HEK293 (cell line): ENCODE data around the gene SH3PXD2B.
A peak's percentile ranks its signal among the peaks of the same experiment; 100 is the strongest.
"Not testable (repeated sequence)": the region's sequence is repeated elsewhere in the genome, so short reads cannot be mapped to it uniquely, and the experiment has no call there.

Experiments used
- CTCF ChIA-PET: fragments of 350-600 bp; formaldehyde crosslinking; extraction: SDS; loops from one replicate; lab custom pipeline; 2021; ENCODE audit warnings: antibody characterized with exemption; lab: Yijun Ruan, JAX
- POLR2A ChIA-PET: fragments of 300-600 bp; formaldehyde crosslinking; extraction: SDS; loops from one replicate; lab custom pipeline; 2020; ENCODE audit warnings: antibody characterized with exemption, inconsistent platforms; lab: Yijun Ruan, JAX
- H3K27ac ChIP-seq: fragments of 200-500 bp; sonication (Bioruptor generic); 2 replicates; pipeline ENCODE4 v1.5.1; 2014; ENCODE audit warnings: low read depth, low read length, control low read depth, inconsistent platforms; ENCODE audit errors: extremely low read depth
- H3K36me3 ChIP-seq, 2 experiments: fragments of 200-500 bp in 1 of 2; sonication (Bioruptor generic) in 1 of 2; 1 replicate in 1 of 2; 2 replicates in 1 of 2; pipeline ENCODE4 v1.5.1; 2014 to 2017; ENCODE audit warnings: inconsistent platforms in 2 of 2, low read length in 2 of 2; ENCODE audit not compliant: control insufficient read depth in 2 of 2, insufficient read depth in 1 of 2
- H3K4me1 ChIP-seq: fragments of 200-500 bp; sonication (Bioruptor generic); 2 replicates; pipeline ENCODE4 v1.5.1; 2014; ENCODE audit warnings: mild to moderate bottlenecking, low read length, inconsistent platforms; ENCODE audit not compliant: control insufficient read depth, insufficient read depth
- H3K4me3 ChIP-seq: 2 replicates; pipeline ENCODE4 v1.5.1; 2011; ENCODE audit warnings: low read depth, mild to moderate bottlenecking, control low read depth, low read length, moderate library complexity
- H3K9me3 ChIP-seq: fragments of 200-500 bp; sonication (Bioruptor generic); 2 replicates; pipeline ENCODE4 v1.5.1; 2014; ENCODE audit warnings: low read depth, low read length, inconsistent platforms; ENCODE audit not compliant: control insufficient read depth, insufficient read depth
- EGR2 ChIP-seq: fragments of 450-650 bp; formaldehyde crosslinking; IDR thresholded peaks from 2 replicates; pipeline ENCODE4 v1.5.1; 2016; ENCODE audit warnings: low read depth, missing biosample characterization, missing genetic modification characterization
- PBX3 ChIP-seq: sonication (generic); formaldehyde crosslinking; IDR thresholded peaks from 2 replicates; pipeline ENCODE4 v1.8.1; 2022; ENCODE audit warnings: mild to moderate bottlenecking, moderate library complexity, missing genetic modification reagents
- PRDM4 ChIP-seq: fragments of 450-650 bp; formaldehyde crosslinking; IDR thresholded peaks from 2 replicates; pipeline ENCODE4 v1.5.1; 2017; ENCODE audit warnings: missing biosample characterization, missing genetic modification characterization
- SP3 ChIP-seq: fragments of 450-650 bp; formaldehyde crosslinking; IDR thresholded peaks from 2 replicates; pipeline ENCODE4 v1.5.1; 2016; ENCODE audit warnings: missing biosample characterization, missing genetic modification characterization
- YY2 ChIP-seq: fragments of 450-650 bp; formaldehyde crosslinking; IDR thresholded peaks from 2 replicates; pipeline ENCODE4 v1.5.1; 2016; ENCODE audit warnings: missing biosample characterization, missing genetic modification characterization
- ZFHX2 ChIP-seq: fragments of 450-650 bp; formaldehyde crosslinking; conservative IDR thresholded peaks from 2 replicates; pipeline ENCODE4 v1.5.1; 2016; ENCODE audit warnings: missing biosample characterization, missing genetic modification characterization
- ZNF274 ChIP-seq, 2 experiments: fragments of 200-500 bp in 1 of 2; fragments of 450-650 bp in 1 of 2; sonication (Bioruptor generic) in 1 of 2; formaldehyde crosslinking in 1 of 2; IDR thresholded peaks; 2 replicates each; pipeline versions ENCODE4 v1.5.1 to v1.6.1; 2014 to 2016; ENCODE audit warnings: borderline replicate concordance in 1 of 2, inconsistent platforms in 1 of 2, low read length in 1 of 2, missing biosample characterization in 1 of 2, missing genetic modification characterization in 1 of 2
- ZNF335 ChIP-seq: fragments of 450-650 bp; formaldehyde crosslinking; conservative IDR thresholded peaks from 2 replicates; pipeline ENCODE4 v1.5.1; 2016; ENCODE audit warnings: missing biosample characterization, missing genetic modification characterization
- ZNF341 ChIP-seq: fragments of 450-650 bp; formaldehyde crosslinking; IDR thresholded peaks from 2 replicates; pipeline ENCODE4; 2016; ENCODE audit warnings: low read depth, missing biosample characterization, missing genetic modification characterization
- ZNF473 ChIP-seq: fragments of 450-650 bp; formaldehyde crosslinking; IDR thresholded peaks from 2 replicates; pipeline ENCODE4 v1.5.1; 2017; ENCODE audit warnings: missing biosample characterization, missing genetic modification characterization
- ZNF560 ChIP-seq: fragments of 450-650 bp; formaldehyde crosslinking; IDR thresholded peaks from 2 replicates; pipeline ENCODE4 v1.5.1; 2017; ENCODE audit warnings: missing biosample characterization, missing genetic modification characterization, borderline replicate concordance
- ZNF596 ChIP-seq: fragments of 450-650 bp; IDR thresholded peaks from 2 replicates; pipeline ENCODE4 v1.5.0; 2018; ENCODE audit warnings: missing biosample characterization, mild to moderate bottlenecking, missing genetic modification characterization, moderate library complexity
- ZNF600 ChIP-seq: fragments of 450-650 bp; formaldehyde crosslinking; IDR thresholded peaks from 2 replicates; pipeline ENCODE4 v1.5.1; 2016; ENCODE audit warnings: missing biosample characterization, missing genetic modification characterization
- ZNF629 ChIP-seq: fragments of 450-650 bp; formaldehyde crosslinking; IDR thresholded peaks from 2 replicates; pipeline ENCODE4 v1.5.1; 2017; ENCODE audit warnings: missing biosample characterization, missing genetic modification characterization
- ZNF701 ChIP-seq: fragments of 450-650 bp; formaldehyde crosslinking; IDR thresholded peaks from 2 replicates; pipeline ENCODE4 v1.5.1; 2016; ENCODE audit warnings: missing biosample characterization, missing genetic modification characterization
- TF ChIP-seq, protein P1 (sequence below): fragments of 450-650 bp; formaldehyde crosslinking; IDR thresholded peaks from 2 replicates; pipeline ENCODE4 v1.5.1; 2017; ENCODE audit warnings: missing biosample characterization, missing genetic modification characterization
- TF ChIP-seq, protein P2 (sequence below): fragments of 450-650 bp; formaldehyde crosslinking; IDR thresholded peaks from 2 replicates; pipeline ENCODE4 v1.5.1; 2016; ENCODE audit warnings: missing biosample characterization, missing genetic modification characterization
- TF ChIP-seq, protein P3 (sequence below): fragments of 450-650 bp; formaldehyde crosslinking; IDR thresholded peaks from 2 replicates; pipeline ENCODE4 v1.5.1; 2016; ENCODE audit warnings: missing biosample characterization, missing genetic modification characterization
- TF ChIP-seq, protein P4 (sequence below): fragments of 450-650 bp; formaldehyde crosslinking; IDR thresholded peaks from 2 replicates; pipeline ENCODE4 v1.5.1; 2016; ENCODE audit warnings: missing biosample characterization, missing genetic modification characterization, borderline replicate concordance

The SH3PXD2B gene

DNA sequence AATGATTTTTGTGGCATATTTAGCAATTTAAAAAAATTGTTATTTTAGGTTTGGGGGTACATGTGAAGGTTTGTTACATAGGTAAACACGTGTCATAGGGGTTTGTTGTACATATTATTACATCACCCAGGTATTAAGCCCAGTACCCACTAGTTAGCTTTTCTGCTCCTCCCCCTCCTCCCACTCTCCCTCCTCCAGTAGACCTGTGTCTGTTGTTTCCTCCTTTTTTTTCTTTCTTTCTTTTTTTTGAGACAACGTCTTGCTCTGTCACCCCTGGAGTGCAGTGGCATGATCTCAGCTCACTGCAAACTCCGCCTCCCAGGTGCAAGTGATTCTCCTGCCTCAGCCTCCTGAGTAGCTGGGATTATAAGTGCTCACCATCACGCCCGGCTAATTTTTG lies 162.5 kb downstream of the SH3PXD2B start:
- CTCF ChIA-PET = interaction anchor here (0.6 to 3.7 kb wide), 9 partner anchors 8 to 935 kb away, joined by 3 to 19 read pairs (median 3); partner anchors contain the start of genes STK10 and UBTD2
- H3K4me1 ChIP-seq, POLR2A ChIA-PET, H3K9me3 ChIP-seq, H3K36me3 ChIP-seq, H3K27ac ChIP-seq, H3K4me3 ChIP-seq: not testable (repeated sequence)
- TF ChIP-seq, protein P1, sequence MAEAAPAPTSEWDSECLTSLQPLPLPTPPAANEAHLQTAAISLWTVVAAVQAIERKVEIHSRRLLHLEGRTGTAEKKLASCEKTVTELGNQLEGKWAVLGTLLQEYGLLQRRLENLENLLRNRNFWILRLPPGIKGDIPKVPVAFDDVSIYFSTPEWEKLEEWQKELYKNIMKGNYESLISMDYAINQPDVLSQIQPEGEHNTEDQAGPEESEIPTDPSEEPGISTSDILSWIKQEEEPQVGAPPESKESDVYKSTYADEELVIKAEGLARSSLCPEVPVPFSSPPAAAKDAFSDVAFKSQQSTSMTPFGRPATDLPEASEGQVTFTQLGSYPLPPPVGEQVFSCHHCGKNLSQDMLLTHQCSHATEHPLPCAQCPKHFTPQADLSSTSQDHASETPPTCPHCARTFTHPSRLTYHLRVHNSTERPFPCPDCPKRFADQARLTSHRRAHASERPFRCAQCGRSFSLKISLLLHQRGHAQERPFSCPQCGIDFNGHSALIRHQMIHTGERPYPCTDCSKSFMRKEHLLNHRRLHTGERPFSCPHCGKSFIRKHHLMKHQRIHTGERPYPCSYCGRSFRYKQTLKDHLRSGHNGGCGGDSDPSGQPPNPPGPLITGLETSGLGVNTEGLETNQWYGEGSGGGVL = peak; percentile 28; the same call in 1 of the 2 replicates
- TF ChIP-seq, protein P2, sequence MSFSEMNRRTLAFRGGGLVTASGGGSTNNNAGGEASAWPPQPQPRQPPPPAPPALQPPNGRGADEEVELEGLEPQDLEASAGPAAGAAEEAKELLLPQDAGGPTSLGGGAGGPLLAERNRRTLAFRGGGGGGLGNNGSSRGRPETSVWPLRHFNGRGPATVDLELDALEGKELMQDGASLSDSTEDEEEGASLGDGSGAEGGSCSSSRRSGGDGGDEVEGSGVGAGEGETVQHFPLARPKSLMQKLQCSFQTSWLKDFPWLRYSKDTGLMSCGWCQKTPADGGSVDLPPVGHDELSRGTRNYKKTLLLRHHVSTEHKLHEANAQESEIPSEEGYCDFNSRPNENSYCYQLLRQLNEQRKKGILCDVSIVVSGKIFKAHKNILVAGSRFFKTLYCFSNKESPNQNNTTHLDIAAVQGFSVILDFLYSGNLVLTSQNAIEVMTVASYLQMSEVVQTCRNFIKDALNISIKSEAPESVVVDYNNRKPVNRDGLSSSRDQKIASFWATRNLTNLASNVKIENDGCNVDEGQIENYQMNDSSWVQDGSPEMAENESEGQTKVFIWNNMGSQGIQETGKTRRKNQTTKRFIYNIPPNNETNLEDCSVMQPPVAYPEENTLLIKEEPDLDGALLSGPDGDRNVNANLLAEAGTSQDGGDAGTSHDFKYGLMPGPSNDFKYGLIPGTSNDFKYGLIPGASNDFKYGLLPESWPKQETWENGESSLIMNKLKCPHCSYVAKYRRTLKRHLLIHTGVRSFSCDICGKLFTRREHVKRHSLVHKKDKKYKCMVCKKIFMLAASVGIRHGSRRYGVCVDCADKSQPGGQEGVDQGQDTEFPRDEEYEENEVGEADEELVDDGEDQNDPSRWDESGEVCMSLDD (tag by site-specific recombination) = 0 out of 2 replicates have a peak, but pooled peaks have one; percentile 37
- TF ChIP-seq, protein P3, sequence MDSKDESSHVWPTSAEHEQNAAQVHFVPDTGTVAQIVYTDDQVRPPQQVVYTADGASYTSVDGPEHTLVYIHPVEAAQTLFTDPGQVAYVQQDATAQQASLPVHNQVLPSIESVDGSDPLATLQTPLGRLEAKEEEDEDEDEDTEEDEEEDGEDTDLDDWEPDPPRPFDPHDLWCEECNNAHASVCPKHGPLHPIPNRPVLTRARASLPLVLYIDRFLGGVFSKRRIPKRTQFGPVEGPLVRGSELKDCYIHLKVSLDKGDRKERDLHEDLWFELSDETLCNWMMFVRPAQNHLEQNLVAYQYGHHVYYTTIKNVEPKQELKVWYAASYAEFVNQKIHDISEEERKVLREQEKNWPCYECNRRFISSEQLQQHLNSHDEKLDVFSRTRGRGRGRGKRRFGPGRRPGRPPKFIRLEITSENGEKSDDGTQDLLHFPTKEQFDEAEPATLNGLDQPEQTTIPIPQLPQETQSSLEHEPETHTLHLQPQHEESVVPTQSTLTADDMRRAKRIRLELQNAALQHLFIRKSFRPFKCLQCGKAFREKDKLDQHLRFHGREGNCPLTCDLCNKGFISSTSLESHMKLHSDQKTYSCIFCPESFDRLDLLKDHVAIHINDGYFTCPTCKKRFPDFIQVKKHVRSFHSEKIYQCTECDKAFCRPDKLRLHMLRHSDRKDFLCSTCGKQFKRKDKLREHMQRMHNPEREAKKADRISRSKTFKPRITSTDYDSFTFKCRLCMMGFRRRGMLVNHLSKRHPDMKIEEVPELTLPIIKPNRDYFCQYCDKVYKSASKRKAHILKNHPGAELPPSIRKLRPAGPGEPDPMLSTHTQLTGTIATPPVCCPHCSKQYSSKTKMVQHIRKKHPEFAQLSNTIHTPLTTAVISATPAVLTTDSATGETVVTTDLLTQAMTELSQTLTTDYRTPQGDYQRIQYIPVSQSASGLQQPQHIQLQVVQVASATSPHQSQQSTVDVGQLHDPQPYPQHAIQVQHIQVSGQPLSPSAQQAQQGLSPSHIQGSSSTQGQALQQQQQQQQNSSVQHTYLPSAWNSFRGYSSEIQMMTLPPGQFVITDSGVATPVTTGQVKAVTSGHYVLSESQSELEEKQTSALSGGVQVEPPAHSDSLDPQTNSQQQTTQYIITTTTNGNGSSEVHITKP (tag by site-specific recombination) = 0 out of 2 replicates have a peak, but pooled peaks have one; percentile 47
- peak; percentile 80 for TF ChIP-seq EGR2 (tag by site-specific recombination)
- peak; percentile 71 for TF ChIP-seq ZFHX2 (tag by site-specific recombination)

- no peak overlapping the region for H3K27ac ChIP-seq
- no peak for TF ChIP-seq ZNF473 (tag by site-specific recombination)
- no peak for TF ChIP-seq ZNF341
- TF ChIP-seq ZNF629 (tag by site-specific recombination) = no peak
- TF ChIP-seq ZNF560 (tag by site-specific recombination) = no peak
- TF ChIP-seq, protein P4, sequence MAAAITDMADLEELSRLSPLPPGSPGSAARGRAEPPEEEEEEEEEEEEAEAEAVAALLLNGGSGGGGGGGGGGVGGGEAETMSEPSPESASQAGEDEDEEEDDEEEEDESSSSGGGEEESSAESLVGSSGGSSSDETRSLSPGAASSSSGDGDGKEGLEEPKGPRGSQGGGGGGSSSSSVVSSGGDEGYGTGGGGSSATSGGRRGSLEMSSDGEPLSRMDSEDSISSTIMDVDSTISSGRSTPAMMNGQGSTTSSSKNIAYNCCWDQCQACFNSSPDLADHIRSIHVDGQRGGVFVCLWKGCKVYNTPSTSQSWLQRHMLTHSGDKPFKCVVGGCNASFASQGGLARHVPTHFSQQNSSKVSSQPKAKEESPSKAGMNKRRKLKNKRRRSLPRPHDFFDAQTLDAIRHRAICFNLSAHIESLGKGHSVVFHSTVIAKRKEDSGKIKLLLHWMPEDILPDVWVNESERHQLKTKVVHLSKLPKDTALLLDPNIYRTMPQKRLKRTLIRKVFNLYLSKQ = no peak
- TF ChIP-seq ZNF335 (tag by site-specific recombination) = no peak
- TF ChIP-seq ZNF701 = no peak
- no peak for TF ChIP-seq ZNF274 (IDR thresholded peaks at IDR 0.05; ENCODE audit: low read length)
- TF ChIP-seq ZNF274 (tag by site-specific recombination; IDR thresholded peaks at IDR 0.05; ENCODE audit: borderline replicate concordance) = no peak
- no peak for TF ChIP-seq SP3 (tag by site-specific recombination)
- no peak for TF ChIP-seq ZNF600
- no peak for TF ChIP-seq PRDM4
- no peak for TF ChIP-seq YY2 (tag by site-specific recombination)
- TF ChIP-seq PBX3 (CRISPR knock-in tag) = no peak
- no peak for TF ChIP-seq ZNF596 (tag by site-specific recombination)
These were observed 165.9 kb downstream of the SH3PXD2B start for GRCh38 chr5:172288465-172288864.

More at GRCh38 chr5:172288465-172288864, 165.9 kb downstream of the SH3PXD2B start:
- peaks cover 9% of the 10 kb centered on the region for H3K4me1 ChIP-seq
- ChIA-PET CTCF (no interaction called here), POLR2A (no interaction called here)
- H3K9me3 ChIP-seq = no peaks in the 10 kb centered on the region
- no peaks in the 10 kb centered on the region for H3K36me3 ChIP-seq
- H3K4me3 ChIP-seq = no peak overlapping the region
